Upper lobe of right lung (tissue), 1 donor: ENCODE results near the gene POP5. TPM values are rescaled to one million over a fixed set of nuclear protein-coding genes. Genes with fewer than 3 reads are reported as not detected.
A peak's percentile ranks its signal among the peaks of the same experiment; 100 is the strongest.

ENCODE experiments used
- ATAC-seq: fragments of 200-7000 bp; cut with Tn5 transposase; one replicate; pipeline ENCODE4 v1.9.1; 2020; ENCODE audit warnings: mild to moderate bottlenecking, moderate library complexity
- DNase-seq: peaks from one replicate; pipeline ENCODE4 v3.0.0-alpha.2; 2020
- H3K27ac ChIP-seq: fragments of 200-600 bp; one replicate; pipeline ENCODE4 v1.8.0; 2022
- H3K27me3 ChIP-seq: fragments of 200-600 bp; one replicate; pipeline ENCODE4 v1.8.0; 2022; ENCODE audit warnings: mild to moderate bottlenecking
- H3K36me3 ChIP-seq: fragments of 200-600 bp; one replicate; pipeline ENCODE4 v1.8.0; 2022
- H3K4me1 ChIP-seq: fragments of 200-600 bp; one replicate; pipeline ENCODE4 v1.8.0; 2022
- H3K4me3 ChIP-seq: fragments of 200-600 bp; one replicate; pipeline ENCODE4 v1.8.0; 2022; ENCODE audit warnings: mild to moderate bottlenecking
- H3K9me3 ChIP-seq: fragments of 200-600 bp; one replicate; pipeline ENCODE4 v1.8.0; 2022
- intact Hi-C: fragments of 100-400 bp; cut with DNase I; formaldehyde crosslinking; loops from one replicate; pipeline ENCODE4 v1.11.0; 2022
- total RNA-seq: library from RNA; stranded (reverse); fragmentation: NEBNext Ultra II Directional; extraction: Animal tissue kit (Norgen Biotek cat#: 25700); gene quantifications from one replicate; pipeline ENCODE4 v1.2.1, GENCODE V29; 2021
- TF ChIP-seq, protein P1 (sequence below): fragments of 200-600 bp; IDR thresholded peaks from one replicate; pipeline ENCODE4 v1.8.0; 2022; ENCODE audit warnings: antibody characterized with exemption
- donor health status: DM: no; HTN: yes; CAD: no; lungs with severe emphysema.

The POP5 gene
- total RNA-seq, 1 donor from 2014 or later, result 41.1 TPM

DNA sequence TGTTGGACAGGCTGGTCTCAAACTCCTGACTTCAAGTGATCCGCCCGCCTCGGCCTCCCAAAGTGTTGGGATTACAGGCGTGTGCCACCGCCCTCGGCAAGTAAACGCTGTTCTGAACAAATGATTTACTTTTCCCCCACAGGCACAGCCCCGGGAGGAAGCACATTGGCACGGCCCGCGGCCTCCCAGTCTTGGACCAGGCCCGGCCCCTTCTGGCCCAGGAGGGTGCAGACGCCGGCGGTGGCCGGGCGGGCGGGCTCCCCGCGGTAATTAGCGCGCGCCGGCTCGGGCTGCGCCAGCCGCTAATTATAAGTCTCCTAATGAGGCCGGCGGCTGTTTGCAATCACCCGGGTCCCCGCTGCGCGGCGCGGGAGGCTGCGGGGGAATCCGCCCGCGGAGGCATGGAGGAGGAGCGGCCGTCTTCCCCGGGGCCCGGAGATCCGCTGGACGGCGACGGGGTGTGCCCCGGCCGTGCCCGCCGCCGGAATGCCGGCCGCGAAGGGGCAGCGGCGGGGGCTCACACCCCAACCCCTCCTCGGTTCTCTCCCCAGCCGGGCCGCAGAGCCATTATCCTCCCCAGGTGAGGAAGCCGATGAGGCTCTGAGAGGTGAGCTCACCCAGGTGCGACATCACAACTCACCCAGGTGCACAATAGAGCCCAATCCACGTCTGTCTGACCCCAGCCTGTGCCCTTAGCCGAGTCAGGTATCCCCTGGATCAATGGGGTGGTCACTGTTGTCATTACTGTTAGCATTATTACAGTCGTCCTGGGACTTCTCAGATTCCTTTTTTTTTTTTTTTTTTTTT lies 3.3 kb upstream of the POP5 start:
- ATAC-seq, result peak; percentile 50
- intact Hi-C loops, result no loop called here
- Histone ChIP-seq H3K9me3 (no peaks in the 10 kb centered on the region), H3K27me3 (no peaks in the 10 kb centered on the region), H3K4me3 (peak overlapping the region; percentile 54), H3K27ac (no peak overlapping the region), H3K4me1 (peaks cover 21% of the 10 kb centered on the region), H3K36me3 (peaks cover 4% of the 10 kb centered on the region)
- TF ChIP-seq, protein P1, sequence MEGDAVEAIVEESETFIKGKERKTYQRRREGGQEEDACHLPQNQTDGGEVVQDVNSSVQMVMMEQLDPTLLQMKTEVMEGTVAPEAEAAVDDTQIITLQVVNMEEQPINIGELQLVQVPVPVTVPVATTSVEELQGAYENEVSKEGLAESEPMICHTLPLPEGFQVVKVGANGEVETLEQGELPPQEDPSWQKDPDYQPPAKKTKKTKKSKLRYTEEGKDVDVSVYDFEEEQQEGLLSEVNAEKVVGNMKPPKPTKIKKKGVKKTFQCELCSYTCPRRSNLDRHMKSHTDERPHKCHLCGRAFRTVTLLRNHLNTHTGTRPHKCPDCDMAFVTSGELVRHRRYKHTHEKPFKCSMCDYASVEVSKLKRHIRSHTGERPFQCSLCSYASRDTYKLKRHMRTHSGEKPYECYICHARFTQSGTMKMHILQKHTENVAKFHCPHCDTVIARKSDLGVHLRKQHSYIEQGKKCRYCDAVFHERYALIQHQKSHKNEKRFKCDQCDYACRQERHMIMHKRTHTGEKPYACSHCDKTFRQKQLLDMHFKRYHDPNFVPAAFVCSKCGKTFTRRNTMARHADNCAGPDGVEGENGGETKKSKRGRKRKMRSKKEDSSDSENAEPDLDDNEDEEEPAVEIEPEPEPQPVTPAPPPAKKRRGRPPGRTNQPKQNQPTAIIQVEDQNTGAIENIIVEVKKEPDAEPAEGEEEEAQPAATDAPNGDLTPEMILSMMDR, result peak; percentile 48
- peak; percentile 79 for DNase-seq

DNA sequence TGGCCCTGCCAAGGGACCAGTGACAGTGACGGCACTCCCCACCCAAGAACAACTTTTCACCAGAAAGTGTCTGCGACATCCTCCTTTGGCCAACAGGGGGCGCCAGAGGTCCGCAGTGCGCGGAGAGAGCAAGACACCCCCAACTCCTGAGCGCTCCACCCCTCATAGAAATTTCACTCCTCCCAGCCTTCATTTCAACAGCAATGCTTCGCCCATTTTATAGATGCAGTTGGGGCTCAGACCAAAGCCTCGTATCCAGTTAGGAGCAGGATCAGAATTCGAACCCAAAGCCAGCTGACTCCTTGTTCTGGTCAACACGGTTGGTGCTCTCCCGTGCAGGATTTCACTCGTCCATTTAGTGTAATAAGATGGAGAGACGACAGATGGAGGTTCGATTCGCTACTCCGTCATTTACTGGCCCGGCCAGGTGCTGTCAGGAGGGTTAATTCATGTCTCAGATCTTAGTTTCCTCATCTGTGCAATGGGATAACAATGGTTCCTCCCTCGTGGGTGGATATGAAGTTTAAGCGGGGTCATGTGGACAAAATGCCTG lies 2.4 kb upstream of the POP5 start:
- peaks cover 14% of the 10 kb centered on the region for H3K36me3 ChIP-seq
- no peak overlapping the region for H3K27ac ChIP-seq
- DNase-seq (peak; percentile 87), ATAC-seq (peak; percentile 66)
- TF ChIP-seq, protein P1, result peak; percentile 89
- intact Hi-C loops, result no loop called here
- no peak overlapping the region for H3K4me3 ChIP-seq
- peaks cover 21% of the 10 kb centered on the region for H3K4me1 ChIP-seq
- H3K27me3 ChIP-seq, result no peaks in the 10 kb centered on the region
- no peaks in the 10 kb centered on the region for H3K9me3 ChIP-seq

DNA sequence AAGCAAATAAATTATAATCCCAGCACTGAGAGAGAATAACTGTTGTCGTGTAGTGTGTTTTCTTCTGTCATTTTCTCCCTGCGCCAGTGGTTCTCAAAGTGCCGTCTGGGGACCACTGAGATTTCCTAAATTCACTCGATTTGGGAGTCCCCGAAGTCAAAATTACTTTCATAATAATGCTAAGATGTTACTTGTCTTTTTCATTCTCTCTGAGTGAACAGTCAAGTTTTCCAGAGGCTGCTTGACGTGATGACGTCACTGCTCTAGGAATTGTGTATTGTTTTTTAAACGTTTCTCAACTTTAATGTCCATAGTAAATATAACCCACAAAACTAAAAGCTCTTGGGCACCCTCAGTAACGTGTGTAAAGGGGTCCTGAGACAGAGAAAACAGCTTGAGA lies 796 bp upstream of the POP5 start:
- intact Hi-C loops, result no loop called here
- H3K4me3 ChIP-seq, result peak overlapping the region; percentile 77
- peaks cover 21% of the 10 kb centered on the region for H3K4me1 ChIP-seq
- no peak overlapping the region for H3K27ac ChIP-seq
- TF ChIP-seq, protein P1, result no peak
- H3K27me3 ChIP-seq, result no peaks in the 10 kb centered on the region
- ATAC-seq (no peak), DNase-seq (no peak)
- H3K9me3 ChIP-seq, result no peaks in the 10 kb centered on the region
- peaks cover 30% of the 10 kb centered on the region for H3K36me3 ChIP-seq

DNA sequence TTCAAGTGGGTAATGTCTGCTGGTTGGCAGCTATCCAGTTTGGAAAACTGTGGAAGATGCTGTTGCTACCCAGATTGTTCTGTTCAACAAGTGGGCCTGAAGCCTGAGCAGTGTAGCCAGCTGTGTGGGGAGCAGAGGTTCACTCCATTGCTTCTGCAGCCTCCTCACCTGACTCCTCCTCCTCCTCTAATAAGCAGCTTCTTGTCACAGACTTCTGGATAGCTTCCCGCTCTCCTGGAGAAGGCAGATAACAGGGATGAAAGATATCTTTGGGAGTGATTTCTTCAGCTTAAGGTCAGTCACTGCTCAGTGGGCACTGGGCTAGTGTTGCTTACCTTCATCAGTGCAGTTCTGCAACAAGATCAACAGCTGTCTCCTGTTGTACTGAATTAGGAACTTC lies 2.0 kb downstream of the POP5 start:
- Histone ChIP-seq H3K4me1 (peaks cover 21% of the 10 kb centered on the region), H3K4me3 (no peak overlapping the region), H3K36me3 (peaks cover 58% of the 10 kb centered on the region), H3K27ac (no peak overlapping the region), H3K9me3 (no peaks in the 10 kb centered on the region), H3K27me3 (no peaks in the 10 kb centered on the region)
- DNase-seq, result no peak
- no peak for ATAC-seq
- intact Hi-C loops, result no loop called here
- TF ChIP-seq, protein P1, result no peak

DNA sequence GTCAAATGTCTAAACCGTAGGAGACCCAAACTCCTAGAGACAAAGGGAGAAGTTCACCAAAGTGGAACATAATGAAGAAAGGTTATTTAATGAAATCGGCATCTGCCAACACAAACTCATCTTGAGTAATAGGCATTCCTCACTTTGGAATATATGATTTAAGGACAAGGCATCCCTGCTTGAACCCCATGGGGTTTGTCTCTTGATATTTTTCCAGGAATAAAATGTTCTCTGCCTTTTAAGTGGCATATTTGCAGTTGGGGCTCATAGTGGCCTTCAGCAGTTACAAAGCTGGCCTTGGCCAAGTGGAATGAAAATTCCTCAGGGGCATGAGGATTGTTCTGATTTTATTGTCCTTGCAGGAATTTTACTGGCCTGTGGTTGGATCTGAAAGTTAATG lies 7.1 kb downstream of the POP5 start:
- no peak overlapping the region for H3K4me3 ChIP-seq
- no peaks in the 10 kb centered on the region for H3K27me3 ChIP-seq
- peaks cover 100% of the 10 kb centered on the region for H3K36me3 ChIP-seq
- no peak for ATAC-seq
- no peak overlapping the region for H3K27ac ChIP-seq
- H3K9me3 ChIP-seq, result no peaks in the 10 kb centered on the region
- TF ChIP-seq, protein P1, result no peak
- no peaks in the 10 kb centered on the region for H3K4me1 ChIP-seq
- intact Hi-C loops, result no loop called here
- no peak for DNase-seq
